VCaP (cell line): ENCODE results near the gene GABRB1.

Experiments
- H3K27ac ChIP-seq: fragments of 450-650 bp; 2 replicates; pipeline ENCODE4 v1.5.1; 2017
- TF ChIP-seq, protein P1 (sequence below): fragments of 450-650 bp; conservative IDR thresholded peaks from 2 replicates; pipeline ENCODE4 v1.5.1; 2017; ENCODE audit warnings: mild to moderate bottlenecking, moderate library complexity

GABRB1 gene

DNA sequence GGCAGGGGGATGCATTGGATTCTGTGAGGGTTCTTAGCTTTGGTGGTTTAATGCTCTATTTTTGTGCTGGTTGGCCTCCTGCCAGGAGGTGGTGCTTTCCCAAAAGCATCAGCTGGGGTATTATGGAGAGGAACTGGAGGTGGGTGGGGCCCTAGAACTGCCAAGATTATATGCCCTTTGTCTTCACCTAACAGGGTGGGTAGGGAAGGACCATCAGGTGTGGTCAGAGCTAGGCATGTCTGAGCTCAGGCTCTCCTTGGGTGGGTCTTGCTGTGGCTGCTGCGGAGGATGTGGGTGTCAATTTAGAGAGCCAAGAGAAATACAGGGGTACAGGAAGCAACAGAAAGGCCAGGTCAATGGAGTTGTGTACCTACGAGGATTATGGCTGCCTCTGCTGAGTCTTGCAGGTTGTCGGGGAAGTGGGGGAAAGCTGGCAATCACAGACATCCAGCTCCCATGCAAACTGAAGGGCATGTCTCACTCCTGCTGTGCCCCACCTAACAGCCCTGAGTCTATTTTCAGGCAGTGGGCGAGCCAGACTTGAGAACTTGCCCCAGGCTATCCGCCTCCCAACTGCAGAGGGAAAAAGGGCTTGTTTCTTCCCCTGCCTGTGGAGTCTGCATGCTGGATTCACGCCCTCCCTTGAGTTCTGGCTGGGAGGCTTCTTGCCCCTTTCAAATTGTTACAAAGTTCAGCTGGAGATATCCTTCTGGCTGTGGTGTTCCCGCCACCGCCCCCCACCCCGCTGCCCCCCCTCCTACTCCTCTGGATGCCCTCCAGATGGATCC, 220.2 kb downstream of the GABRB1 start:
- no peak overlapping the region for H3K27ac ChIP-seq
- TF ChIP-seq, protein P1, sequence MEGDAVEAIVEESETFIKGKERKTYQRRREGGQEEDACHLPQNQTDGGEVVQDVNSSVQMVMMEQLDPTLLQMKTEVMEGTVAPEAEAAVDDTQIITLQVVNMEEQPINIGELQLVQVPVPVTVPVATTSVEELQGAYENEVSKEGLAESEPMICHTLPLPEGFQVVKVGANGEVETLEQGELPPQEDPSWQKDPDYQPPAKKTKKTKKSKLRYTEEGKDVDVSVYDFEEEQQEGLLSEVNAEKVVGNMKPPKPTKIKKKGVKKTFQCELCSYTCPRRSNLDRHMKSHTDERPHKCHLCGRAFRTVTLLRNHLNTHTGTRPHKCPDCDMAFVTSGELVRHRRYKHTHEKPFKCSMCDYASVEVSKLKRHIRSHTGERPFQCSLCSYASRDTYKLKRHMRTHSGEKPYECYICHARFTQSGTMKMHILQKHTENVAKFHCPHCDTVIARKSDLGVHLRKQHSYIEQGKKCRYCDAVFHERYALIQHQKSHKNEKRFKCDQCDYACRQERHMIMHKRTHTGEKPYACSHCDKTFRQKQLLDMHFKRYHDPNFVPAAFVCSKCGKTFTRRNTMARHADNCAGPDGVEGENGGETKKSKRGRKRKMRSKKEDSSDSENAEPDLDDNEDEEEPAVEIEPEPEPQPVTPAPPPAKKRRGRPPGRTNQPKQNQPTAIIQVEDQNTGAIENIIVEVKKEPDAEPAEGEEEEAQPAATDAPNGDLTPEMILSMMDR, result no peak

DNA sequence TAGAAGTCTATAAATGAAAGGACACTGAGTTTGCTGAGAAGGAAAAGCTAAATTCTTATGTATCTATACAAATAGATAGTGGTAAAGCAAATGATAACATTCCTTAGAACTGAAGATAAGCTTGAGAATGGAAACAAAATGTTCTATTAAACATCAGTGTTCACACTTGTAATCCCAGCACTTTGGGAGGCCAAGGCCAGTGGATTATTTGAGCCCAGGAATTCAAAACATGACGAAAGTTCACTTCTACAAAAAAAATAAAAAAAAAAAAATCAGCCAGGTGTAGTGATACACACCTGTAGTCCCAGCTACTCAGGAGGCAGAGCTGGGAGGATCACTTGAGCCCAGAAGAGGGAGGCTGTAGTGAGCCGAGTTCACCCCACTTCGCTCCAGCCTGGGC, 232.4 kb downstream of the GABRB1 start:
- H3K27ac ChIP-seq, result no peak overlapping the region
- TF ChIP-seq, protein P1, result no peak

DNA sequence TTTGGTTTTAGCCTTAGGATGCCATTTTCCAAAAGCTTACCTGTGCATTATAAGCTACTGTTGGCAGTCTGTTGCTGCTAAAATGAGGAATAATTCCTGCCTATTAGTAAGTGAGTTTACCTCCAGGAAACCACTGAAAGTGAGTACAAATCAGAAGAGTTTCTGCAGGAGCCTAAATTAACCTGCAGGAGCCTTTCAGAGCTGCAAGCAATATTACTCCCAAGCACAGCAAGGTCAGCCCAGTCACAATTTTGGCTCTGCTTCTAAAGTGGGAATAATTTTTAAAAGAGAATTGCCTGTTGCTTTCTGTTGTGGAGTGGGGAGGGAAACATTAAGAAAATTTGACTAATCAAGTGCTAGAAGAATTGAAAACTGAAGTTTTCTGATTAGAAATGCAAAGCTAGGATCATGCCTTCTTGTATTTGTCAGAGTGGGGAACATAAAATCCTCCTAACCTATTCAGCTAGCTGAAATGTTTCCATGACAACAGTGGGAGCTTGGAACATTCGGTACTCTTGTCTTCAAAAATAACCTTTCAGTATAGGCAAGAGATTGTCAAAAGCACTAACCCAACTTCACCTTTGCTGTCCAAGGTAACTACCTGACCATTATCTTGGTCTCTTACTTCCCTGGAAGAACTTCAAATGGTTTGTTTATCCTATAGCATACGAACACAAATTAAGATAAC, 239.0 kb downstream of the GABRB1 start:
- TF ChIP-seq, protein P1, result no peak
- no peak overlapping the region for H3K27ac ChIP-seq

DNA sequence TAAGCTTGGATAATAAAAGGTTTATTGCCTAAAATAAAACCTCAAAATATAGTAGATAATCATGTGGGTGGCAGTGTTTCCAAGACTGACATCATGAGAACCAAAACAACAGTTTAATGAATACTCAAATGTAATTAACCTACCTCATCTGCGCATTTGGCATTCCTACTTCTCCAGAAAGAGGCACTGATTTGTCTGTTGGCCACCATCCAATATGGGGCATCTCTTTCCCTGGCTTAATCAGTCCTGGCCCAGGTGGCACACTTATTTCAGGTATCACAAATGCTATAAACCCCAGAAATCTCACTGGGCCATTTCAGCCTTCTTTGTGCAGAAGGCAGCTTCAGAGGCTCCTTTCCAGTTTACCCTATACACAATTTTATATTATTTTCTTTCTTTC, 239.9 kb downstream of the GABRB1 start:
- no peak overlapping the region for H3K27ac ChIP-seq
- TF ChIP-seq, protein P1, result no peak

DNA sequence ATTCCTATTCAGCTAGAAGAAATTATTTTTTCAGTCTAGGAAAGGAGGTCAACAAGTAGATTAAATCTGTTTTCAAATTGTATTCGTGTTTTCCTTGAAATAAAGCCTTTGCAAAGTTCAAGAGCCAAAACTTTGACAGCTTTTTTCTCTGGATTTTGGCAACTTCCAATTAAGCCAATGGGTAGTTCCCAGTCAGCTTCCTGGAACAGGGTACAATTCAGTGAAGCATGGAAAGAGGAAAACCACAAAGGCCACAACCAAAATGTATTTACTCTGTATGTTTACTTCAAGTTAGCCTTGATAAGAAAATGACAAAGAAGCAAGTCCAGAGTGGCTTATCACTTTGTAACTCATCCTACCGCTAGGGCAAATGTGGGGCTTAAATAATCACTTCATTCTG, 243.5 kb downstream of the GABRB1 start:
- TF ChIP-seq, protein P1, result no peak

DNA sequence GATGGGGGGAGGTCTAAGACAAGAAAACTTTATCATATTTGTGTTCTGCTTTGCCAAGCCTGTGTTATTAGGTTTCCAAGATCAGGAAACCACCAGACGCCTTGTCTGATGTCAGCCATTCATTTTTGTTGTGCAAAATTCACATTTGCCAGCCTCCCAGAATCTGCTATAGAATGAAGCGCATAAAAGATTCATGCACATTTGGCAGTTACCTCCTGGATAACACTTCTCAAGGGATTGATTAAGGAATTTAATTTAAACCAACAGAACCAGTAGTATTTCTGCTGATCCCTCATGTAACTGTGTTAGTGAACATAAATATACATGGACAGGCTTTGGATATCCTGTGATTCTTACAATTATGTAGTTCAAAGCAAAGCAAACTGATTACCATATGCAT, 244.2 kb downstream of the GABRB1 start:
- TF ChIP-seq, protein P1, result no peak
- H3K27ac ChIP-seq, result no peak overlapping the region

More for the DNA sequence above, 243.5 kb downstream of the GABRB1 start:
- H3K27ac ChIP-seq, result no peak overlapping the region

DNA sequence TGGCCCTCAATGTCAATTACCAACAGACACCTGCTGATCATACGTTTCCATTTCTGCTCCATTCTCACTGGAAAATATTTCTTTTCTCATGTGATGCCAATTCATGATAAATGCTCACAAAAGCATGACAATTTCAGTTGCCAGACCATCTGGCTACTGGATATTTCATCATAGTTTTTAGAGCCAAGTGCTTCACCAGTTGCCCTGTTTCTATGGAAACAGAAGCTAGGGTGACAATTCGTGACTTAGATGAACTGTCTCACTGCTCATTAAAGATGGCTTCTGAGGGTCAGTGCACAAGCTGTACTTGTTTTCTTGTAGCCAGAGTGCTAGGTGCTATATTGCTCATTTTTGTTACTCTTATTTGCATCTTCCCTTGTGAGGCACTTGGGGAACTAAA, 247.3 kb downstream of the GABRB1 start:
- TF ChIP-seq, protein P1, result no peak
- H3K27ac ChIP-seq, result no peak overlapping the region
